Bronchial epithelial cell (primary cell): ENCODE measurements around the gene ABLIM2. TPM values are rescaled to one million over a fixed set of nuclear protein-coding genes. Genes with fewer than 3 reads are reported as not detected.

ENCODE experiments used
- DNase-seq: peaks from one replicate; pipeline ENCODE4 v3.0.0-alpha.2; 2010; ENCODE audit warnings: low read depth
- FAIRE-seq: peaks from 2 replicates; lab custom pipeline; 2011; peaks lifted over from hg19 to GRCh38; lab: Jason Lieb, UNC
- H3K27me3 ChIP-seq: 2 replicates; pipeline ENCODE4 v1.5.1; 2011; ENCODE audit warnings: low read length; ENCODE audit not compliant: control insufficient read depth, insufficient read depth
- H3K36me3 ChIP-seq: 2 replicates; pipeline ENCODE4 v1.5.1; 2011; ENCODE audit warnings: low read length; ENCODE audit not compliant: control insufficient read depth, insufficient read depth
- H3K4me3 ChIP-seq: 2 replicates; pipeline ENCODE4 v1.5.1; 2011; ENCODE audit warnings: mild to moderate bottlenecking, low read depth, low read length, control low read depth
- total RNA-seq: library from RNA; depleted of rRNA; stranded (reverse); fragments of >200 nt; gene quantifications from 2 replicates; pipeline ENCODE4 v1.2.1, GENCODE V29; 2014
- TF ChIP-seq, protein P1 (sequence below): IDR thresholded peaks from 2 replicates; pipeline ENCODE4 v1.5.1; 2011; ENCODE audit warnings: mild to moderate bottlenecking, moderate library complexity, low read length, control low read depth, inconsistent platforms; ENCODE audit not compliant: insufficient read depth, severe bottlenecking

ABLIM2 gene
- total RNA-seq, 1 donor from 2014 or later = 1.1 TPM

DNA sequence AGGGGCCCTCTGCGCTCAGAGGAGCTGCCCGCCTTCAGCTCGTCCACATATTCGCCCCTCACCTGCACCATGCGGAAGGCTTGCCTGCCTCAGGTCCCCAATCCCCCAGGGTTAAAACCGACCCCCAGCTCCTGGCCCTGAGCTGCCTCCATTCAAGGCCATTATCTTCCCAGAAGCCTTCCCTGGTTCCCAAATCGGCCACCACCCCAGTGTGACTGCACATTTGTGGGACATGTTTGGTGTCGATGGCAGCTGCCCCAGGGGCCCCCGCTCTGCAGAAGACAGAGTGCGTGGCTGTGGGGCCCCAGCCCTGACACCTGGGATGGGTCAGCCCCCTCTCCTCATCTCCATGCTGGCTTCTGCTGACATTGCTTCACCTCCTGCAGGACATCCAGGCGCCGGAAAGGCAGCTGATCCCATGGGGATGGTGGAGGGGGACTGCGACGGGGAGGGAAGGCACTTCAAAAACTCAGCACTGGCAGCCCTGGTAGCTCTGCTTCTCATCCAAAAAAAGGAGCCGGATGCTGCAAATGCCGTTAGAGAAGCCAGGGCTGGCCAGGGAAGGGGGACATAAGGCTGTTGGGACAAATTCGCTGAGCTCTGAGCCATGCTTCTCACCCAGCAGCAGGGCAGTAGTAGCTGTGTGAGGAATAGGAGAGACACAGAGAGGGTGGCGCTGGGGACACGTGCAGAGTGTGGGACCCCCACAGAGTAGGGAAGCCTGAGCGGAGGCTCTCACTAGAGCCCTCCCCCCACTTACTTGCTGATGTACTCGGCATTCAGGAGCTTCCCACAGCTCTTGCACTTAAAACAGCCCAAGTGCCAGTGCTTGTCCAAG lies 78.5 kb downstream of the ABLIM2 start:
- Histone ChIP-seq H3K27me3 (peaks cover 8% of the 10 kb centered on the region), H3K4me3 (no peak overlapping the region), H3K36me3 (no peaks in the 10 kb centered on the region)
- no peak for DNase-seq
- TF ChIP-seq, protein P1, sequence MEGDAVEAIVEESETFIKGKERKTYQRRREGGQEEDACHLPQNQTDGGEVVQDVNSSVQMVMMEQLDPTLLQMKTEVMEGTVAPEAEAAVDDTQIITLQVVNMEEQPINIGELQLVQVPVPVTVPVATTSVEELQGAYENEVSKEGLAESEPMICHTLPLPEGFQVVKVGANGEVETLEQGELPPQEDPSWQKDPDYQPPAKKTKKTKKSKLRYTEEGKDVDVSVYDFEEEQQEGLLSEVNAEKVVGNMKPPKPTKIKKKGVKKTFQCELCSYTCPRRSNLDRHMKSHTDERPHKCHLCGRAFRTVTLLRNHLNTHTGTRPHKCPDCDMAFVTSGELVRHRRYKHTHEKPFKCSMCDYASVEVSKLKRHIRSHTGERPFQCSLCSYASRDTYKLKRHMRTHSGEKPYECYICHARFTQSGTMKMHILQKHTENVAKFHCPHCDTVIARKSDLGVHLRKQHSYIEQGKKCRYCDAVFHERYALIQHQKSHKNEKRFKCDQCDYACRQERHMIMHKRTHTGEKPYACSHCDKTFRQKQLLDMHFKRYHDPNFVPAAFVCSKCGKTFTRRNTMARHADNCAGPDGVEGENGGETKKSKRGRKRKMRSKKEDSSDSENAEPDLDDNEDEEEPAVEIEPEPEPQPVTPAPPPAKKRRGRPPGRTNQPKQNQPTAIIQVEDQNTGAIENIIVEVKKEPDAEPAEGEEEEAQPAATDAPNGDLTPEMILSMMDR = no peak
- no peak for FAIRE-seq

DNA sequence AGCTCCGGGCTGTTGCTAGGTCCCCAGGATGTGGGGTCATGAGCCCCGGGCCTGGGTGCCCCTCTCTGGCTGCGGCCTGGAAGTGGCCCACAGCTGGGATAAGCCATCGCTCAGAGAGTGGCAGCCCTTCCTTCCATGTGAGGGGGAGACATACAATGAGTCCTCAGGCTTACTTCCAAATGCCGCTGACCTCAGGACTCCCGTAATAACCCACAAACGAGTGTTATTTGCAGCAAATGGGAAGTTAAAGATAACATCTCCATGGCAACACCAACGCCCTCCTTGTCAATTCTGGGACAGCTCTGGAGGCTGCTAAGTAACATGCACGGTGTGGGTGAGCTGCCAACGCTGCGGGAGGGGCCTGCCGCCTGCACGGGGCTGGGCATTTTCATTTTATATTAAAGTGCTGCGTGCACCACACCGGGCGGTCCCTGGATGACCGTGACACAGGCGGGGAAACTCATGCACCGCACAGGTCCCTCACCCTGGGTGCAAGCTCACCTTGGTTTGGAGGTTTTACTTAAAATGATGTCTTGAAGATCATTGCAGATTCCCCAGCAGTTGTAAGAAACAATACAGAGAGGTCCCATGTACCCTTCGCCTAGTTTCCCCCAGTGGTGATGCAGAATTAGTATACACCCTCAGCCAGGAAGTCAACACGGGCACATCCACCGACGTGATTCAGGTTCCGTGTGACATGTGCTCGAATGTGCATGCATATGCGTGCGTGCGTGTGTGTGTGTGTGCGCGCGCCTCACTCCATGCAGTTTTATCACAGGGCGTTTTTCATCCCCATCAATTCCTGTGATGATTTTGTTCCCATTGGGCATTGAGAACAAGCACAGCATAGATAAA lies 79.4 kb downstream of the ABLIM2 start:
- FAIRE-seq (no peak), DNase-seq (no peak)
- Histone ChIP-seq H3K36me3 (no peaks in the 10 kb centered on the region), H3K27me3 (peaks cover 8% of the 10 kb centered on the region), H3K4me3 (no peak overlapping the region)
- TF ChIP-seq, protein P1 = no peak

DNA sequence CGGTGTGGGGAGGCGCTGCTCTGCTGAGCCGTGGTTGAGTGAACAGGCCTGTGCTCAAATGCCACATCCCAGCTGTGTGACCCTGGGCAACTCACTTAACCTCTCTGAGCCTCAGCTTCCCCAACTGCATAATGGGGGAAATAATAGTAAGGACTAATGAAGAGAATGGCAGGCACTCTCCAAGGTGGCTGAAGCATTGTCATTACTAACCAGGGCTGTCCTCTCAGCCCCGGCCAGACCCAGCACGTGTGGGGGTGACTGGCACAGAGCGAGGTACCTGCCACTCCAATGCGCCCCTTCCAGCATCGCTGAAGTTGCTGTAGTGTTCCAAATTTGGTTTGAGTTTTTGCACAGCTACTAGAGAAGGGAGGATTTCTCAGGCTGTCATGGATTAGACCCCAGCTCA lies 80.0 kb downstream of the ABLIM2 start:
- H3K27me3 ChIP-seq = peaks cover 8% of the 10 kb centered on the region
- no peaks in the 10 kb centered on the region for H3K36me3 ChIP-seq
- H3K4me3 ChIP-seq = no peak overlapping the region
- DNase-seq (no peak), FAIRE-seq (no peak)
- TF ChIP-seq, protein P1 = no peak

DNA sequence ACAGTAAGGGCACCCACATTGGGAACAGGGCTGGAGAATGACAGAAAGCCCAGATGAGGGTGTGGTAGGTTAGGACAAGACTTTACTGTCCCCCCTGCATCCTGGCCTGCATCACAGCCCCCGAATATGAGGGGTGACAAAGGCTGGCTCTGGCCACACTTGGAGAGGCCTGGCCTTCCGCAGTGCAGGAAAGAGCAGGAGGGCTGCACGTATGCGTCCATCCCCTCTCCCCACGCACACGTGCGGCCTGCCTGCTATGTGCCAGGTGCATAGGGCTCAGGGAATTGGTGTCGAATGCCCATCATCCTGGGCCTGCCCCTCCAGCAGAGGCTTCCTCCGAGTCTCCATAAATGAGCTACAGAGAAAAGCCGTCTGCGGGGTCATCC lies 80.5 kb downstream of the ABLIM2 start:
- H3K27me3 ChIP-seq = peaks cover 6% of the 10 kb centered on the region
- TF ChIP-seq, protein P1 = no peak
- DNase-seq (no peak), FAIRE-seq (no peak)
- H3K4me3 ChIP-seq = no peak overlapping the region
- H3K36me3 ChIP-seq = no peaks in the 10 kb centered on the region

DNA sequence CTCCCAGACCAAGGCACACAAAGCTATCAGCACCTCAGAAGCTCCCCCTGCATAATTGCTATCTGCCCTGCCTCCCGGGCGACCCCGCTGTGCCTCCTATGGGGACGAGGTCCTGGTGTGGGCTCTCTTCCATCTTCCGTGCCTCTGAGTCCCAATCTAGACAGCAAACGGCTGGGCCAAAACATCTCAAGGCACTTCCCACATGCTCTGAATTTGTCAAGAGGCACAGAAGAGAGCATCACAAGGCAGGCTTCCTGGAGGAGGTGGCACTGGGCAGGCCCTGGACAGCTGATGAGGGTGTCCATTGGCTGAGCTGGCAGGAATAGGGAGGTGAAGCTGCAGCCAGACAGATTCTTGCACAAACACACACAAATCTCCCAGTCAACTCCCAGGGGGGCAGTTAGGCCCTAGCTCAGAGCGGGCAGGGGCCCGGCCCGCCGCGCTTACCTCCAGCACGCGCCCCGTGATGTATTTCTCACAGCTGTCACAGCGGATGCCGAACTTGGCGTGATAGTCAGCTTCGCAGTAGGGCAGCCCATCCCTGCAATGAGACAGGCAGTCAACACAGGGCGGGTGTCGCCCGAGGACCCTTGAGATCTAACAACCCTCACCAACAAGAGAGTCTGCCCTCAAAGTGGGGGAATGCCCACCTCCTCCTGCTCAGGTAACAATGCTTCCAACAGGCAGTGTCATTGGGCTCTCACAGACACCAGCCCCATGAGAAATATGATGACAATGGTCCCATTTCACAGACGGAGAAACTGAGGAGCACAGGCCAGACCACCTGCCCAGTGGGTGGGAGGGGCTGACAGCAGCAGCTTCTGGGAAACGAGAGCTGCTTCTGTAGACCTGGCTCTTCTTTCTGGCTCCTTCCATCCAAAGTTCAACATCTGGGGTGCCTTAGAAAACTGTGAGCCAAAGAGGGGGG lies 81.2 kb downstream of the ABLIM2 start:
- TF ChIP-seq, protein P1 = no peak
- Histone ChIP-seq H3K36me3 (no peaks in the 10 kb centered on the region), H3K4me3 (no peak overlapping the region), H3K27me3 (peaks cover 7% of the 10 kb centered on the region)
- FAIRE-seq (no peak), DNase-seq (no peak)
